Keratinocyte (primary cell): ENCODE data around the gene GPX7.

Source experiments
- CTCF ChIP-seq, 3 experiments: IDR thresholded peaks in 1 of 3; conservative IDR thresholded peaks in 1 of 3; optimal IDR thresholded peaks in 1 of 3; 2 replicates in 2 of 3; 3 replicates in 1 of 3; pipeline versions ENCODE3 to v1.5.1; 2011; ENCODE audit warnings: low read length in 3 of 3, mild to moderate bottlenecking in 3 of 3, moderate library complexity in 2 of 3, control low read depth in 1 of 3, inconsistent platforms in 1 of 3; ENCODE audit not compliant: insufficient read depth in 2 of 3; ENCODE audit errors: extremely low read depth in 1 of 3
- EZH2 ChIP-seq: IDR thresholded peaks from one replicate; pipeline ENCODE4 v1.6.1; 2012; ENCODE audit warnings: inconsistent platforms, mild to moderate bottlenecking, low read length, moderate library complexity

GRCh38 chr1:52552505-52553361 lies 49.4 kb upstream of the GPX7 start, which contains the start of gene TUT4:
- TF ChIP-seq CTCF (optimal IDR thresholded peaks at IDR 0.05 in 1 of 3, IDR thresholded peaks at IDR 0.05 in 1 of 3, conservative IDR thresholded peaks at IDR 0.05 in 1 of 3; ENCODE audit: extremely low read depth in 1 of 3, insufficient read depth in 2 of 3, low read length in 3 of 3) (peak in 1 of 3 experiments; percentile 11), EZH2 (no peak)
